ENCODE results near the gene CD36. TPM values are rescaled to one million over a fixed set of nuclear protein-coding genes. Genes with fewer than 3 reads are reported as not detected.

CD36 gene
- total RNA-seq, 1 experiment from 2014 or later, result 0.39 TPM

DNA sequence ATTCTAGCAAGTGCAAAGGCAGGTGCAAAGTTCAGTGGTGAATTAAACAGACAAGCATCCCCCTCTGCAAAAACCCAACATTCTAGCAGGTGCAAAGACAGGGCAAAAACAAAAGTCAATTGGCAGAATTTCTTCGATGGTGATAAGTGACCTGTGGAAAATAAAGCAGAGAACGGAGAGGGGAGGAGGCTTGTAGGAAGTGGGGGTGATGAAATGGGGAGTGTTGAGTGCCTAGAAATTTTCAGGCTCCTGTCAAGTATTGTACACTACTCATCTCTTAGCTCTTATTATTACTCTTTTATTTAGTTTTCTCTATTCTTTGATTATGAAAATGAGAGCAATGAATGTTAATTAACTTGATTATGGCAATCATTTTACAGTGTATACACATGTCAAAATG lies 2.4 kb upstream of the CD36 start:
- no peak overlapping the region for H3K4me3 ChIP-seq (ENCODE audit: low read depth, low read length, poor library complexity, severe bottlenecking)
- H3K27me3 ChIP-seq (replicated peaks; ENCODE audit: insufficient read depth, low read depth, low read length, poor library complexity), result no peaks in the 10 kb centered on the region
- DNase-seq (ENCODE audit: low spot score), result no peak
- no peaks in the 10 kb centered on the region for H3K36me3 ChIP-seq (ENCODE audit: insufficient read depth, low read length, poor library complexity, severe bottlenecking)
- ChIA-PET CTCF (no interaction called here), POLR2A (ENCODE audit: low non-redundant PET) (no interaction called here)
- intact Hi-C loops (cut with micrococcal nuclease; ENCODE audit: unreplicated experiment), result no loop called here
- no TSS peak for BruUV-seq (replicated peaks)
- no peaks in the 10 kb centered on the region for H3K9me3 ChIP-seq (ENCODE audit: low read depth, low read length, poor library complexity, severe bottlenecking)
- TF ChIP-seq EZH2 (IDR thresholded peaks at IDR 0.05; ENCODE audit: borderline replicate concordance, low read depth, low read length, poor library complexity, severe bottlenecking), result no peak
- TF ChIP-seq, protein P1, sequence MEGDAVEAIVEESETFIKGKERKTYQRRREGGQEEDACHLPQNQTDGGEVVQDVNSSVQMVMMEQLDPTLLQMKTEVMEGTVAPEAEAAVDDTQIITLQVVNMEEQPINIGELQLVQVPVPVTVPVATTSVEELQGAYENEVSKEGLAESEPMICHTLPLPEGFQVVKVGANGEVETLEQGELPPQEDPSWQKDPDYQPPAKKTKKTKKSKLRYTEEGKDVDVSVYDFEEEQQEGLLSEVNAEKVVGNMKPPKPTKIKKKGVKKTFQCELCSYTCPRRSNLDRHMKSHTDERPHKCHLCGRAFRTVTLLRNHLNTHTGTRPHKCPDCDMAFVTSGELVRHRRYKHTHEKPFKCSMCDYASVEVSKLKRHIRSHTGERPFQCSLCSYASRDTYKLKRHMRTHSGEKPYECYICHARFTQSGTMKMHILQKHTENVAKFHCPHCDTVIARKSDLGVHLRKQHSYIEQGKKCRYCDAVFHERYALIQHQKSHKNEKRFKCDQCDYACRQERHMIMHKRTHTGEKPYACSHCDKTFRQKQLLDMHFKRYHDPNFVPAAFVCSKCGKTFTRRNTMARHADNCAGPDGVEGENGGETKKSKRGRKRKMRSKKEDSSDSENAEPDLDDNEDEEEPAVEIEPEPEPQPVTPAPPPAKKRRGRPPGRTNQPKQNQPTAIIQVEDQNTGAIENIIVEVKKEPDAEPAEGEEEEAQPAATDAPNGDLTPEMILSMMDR (conservative IDR thresholded peaks at IDR 0.05; ENCODE audit: low read depth, low read length), result no peak
- H3K27ac ChIP-seq (ENCODE audit: low read depth, low read length, poor library complexity, severe bottlenecking), result no peak overlapping the region
- peaks cover 12% of the 10 kb centered on the region for H3K4me1 ChIP-seq (ENCODE audit: insufficient read depth, low read length, poor library complexity, severe bottlenecking)

DNA sequence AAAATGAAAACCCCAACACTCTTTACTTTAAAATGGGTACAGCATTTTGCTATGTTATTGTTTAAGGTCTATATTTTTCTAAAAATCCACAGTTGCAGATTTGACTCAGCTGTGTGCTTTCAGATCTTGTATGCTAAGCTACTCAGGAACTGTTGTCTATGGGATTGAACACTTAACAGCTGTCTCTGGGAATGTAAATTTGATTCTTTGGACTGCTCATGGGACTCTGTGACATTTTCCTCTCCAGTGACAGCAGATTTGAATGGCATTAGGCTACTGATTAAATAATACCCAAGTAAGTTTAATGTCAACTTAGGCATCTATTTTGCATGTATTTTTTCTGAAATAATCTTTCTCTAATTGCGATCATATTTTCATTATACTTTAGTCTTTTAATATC lies 1.7 kb upstream of the CD36 start:
- Histone ChIP-seq H3K4me1 (ENCODE audit: insufficient read depth, low read length, poor library complexity, severe bottlenecking) (peaks cover 17% of the 10 kb centered on the region), H3K27ac (ENCODE audit: low read depth, low read length, poor library complexity, severe bottlenecking) (no peak overlapping the region), H3K4me3 (ENCODE audit: low read depth, low read length, poor library complexity, severe bottlenecking) (no peak overlapping the region), H3K36me3 (ENCODE audit: insufficient read depth, low read length, poor library complexity, severe bottlenecking) (no peaks in the 10 kb centered on the region), H3K9me3 (ENCODE audit: low read depth, low read length, poor library complexity, severe bottlenecking) (no peaks in the 10 kb centered on the region), H3K27me3 (replicated peaks; ENCODE audit: insufficient read depth, low read depth, low read length, poor library complexity) (no peaks in the 10 kb centered on the region)
- no peak for TF ChIP-seq EZH2 (IDR thresholded peaks at IDR 0.05; ENCODE audit: borderline replicate concordance, low read depth, low read length, poor library complexity, severe bottlenecking)
- TF ChIP-seq, protein P1 (conservative IDR thresholded peaks at IDR 0.05; ENCODE audit: low read depth, low read length), result no peak
- BruUV-seq (replicated peaks), result no TSS peak
- intact Hi-C loops (cut with micrococcal nuclease; ENCODE audit: unreplicated experiment), result no loop called here
- CTCF ChIA-PET, result no interaction called here
- POLR2A ChIA-PET (ENCODE audit: low non-redundant PET), result no interaction called here
- no peak for DNase-seq (ENCODE audit: low spot score)

DNA sequence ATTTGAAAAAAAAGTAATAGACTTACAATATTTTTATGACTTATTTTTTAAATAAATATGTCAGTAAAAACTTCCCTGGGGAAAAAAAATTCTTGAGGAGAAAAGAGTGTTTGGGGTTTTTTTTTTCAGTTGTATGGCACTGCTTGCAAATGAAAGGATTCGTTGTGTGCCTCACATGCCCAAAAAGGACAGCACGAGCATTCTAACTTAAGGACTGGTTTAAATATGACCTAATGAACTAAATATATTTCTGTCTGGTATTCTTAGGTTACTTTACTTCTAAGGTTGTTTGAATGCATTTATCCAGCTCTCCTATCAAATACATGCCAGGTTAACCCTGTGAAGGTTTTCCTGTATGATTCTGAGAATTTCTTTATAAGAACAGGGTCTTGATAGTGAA lies 988 bp upstream of the CD36 start:
- CTCF ChIA-PET, result no interaction called here
- intact Hi-C loops (cut with micrococcal nuclease; ENCODE audit: unreplicated experiment), result no loop called here
- no peaks in the 10 kb centered on the region for H3K27me3 ChIP-seq (replicated peaks; ENCODE audit: insufficient read depth, low read depth, low read length, poor library complexity)
- no peak for DNase-seq (ENCODE audit: low spot score)
- no peaks in the 10 kb centered on the region for H3K36me3 ChIP-seq (ENCODE audit: insufficient read depth, low read length, poor library complexity, severe bottlenecking)
- no peak overlapping the region for H3K4me3 ChIP-seq (ENCODE audit: low read depth, low read length, poor library complexity, severe bottlenecking)
- H3K4me1 ChIP-seq (ENCODE audit: insufficient read depth, low read length, poor library complexity, severe bottlenecking), result peaks cover 24% of the 10 kb centered on the region
- TF ChIP-seq EZH2 (IDR thresholded peaks at IDR 0.05; ENCODE audit: borderline replicate concordance, low read depth, low read length, poor library complexity, severe bottlenecking), result no peak
- TF ChIP-seq, protein P1 (conservative IDR thresholded peaks at IDR 0.05; ENCODE audit: low read depth, low read length), result no peak
- no peak overlapping the region for H3K27ac ChIP-seq (ENCODE audit: low read depth, low read length, poor library complexity, severe bottlenecking)
- BruUV-seq (replicated peaks), result no TSS peak
- no peaks in the 10 kb centered on the region for H3K9me3 ChIP-seq (ENCODE audit: low read depth, low read length, poor library complexity, severe bottlenecking)
- POLR2A ChIA-PET (ENCODE audit: low non-redundant PET), result no interaction called here
